Mesothelial cell of epicardium (in vitro differentiated cells): ENCODE data around the gene MOGAT2. TPM values are rescaled to one million over a fixed set of nuclear protein-coding genes. Genes with fewer than 3 reads are reported as not detected.
"Not testable (repeated sequence)": the region's sequence is repeated elsewhere in the genome, so short reads cannot be mapped to it uniquely, and the experiment has no call there.

Experiments
- DNase-seq, 2 experiments: peaks; one replicate each; pipeline ENCODE4 v3.0.0; 2021; ENCODE audit warnings: low spot score in 2 of 2; ENCODE audit not compliant: unreplicated experiment in 2 of 2
- H3K27ac Mint-ChIP-seq: 2 replicates; pipeline ENCODE4 v1.8.0; 2021; ENCODE audit warnings: mixed read lengths
- H3K27me3 Mint-ChIP-seq: 2 replicates; pipeline ENCODE4 v1.8.0; 2021; ENCODE audit warnings: low read depth, mixed read lengths
- H3K36me3 Mint-ChIP-seq: 2 replicates; pipeline ENCODE4 v1.8.0; 2021; ENCODE audit warnings: mixed read lengths
- H3K4me1 Mint-ChIP-seq: 2 replicates; pipeline ENCODE4 v1.8.0; 2021; ENCODE audit warnings: mixed read lengths
- H3K4me3 Mint-ChIP-seq: 2 replicates; pipeline ENCODE4 v1.8.0; 2021; ENCODE audit warnings: mild to moderate bottlenecking, moderate library complexity, mixed read lengths
- H3K9me3 Mint-ChIP-seq: 2 replicates; pipeline ENCODE4 v1.8.0; 2021; ENCODE audit warnings: mixed read lengths
- CTCF ChIP-seq: fragments of 200-600 bp; sonication (generic); IDR thresholded peaks from one replicate; pipeline ENCODE4 v1.5.0; 2021; ENCODE audit warnings: antibody characterized with exemption; ENCODE audit not compliant: unreplicated experiment
- total RNA-seq: library from RNA; stranded (reverse); gene quantifications from 3 replicates; pipeline ENCODE4 v1.2.1, GENCODE V29; 2021

MOGAT2 gene
- total RNA-seq, 1 donor from 2014 or later = not detected

DNA sequence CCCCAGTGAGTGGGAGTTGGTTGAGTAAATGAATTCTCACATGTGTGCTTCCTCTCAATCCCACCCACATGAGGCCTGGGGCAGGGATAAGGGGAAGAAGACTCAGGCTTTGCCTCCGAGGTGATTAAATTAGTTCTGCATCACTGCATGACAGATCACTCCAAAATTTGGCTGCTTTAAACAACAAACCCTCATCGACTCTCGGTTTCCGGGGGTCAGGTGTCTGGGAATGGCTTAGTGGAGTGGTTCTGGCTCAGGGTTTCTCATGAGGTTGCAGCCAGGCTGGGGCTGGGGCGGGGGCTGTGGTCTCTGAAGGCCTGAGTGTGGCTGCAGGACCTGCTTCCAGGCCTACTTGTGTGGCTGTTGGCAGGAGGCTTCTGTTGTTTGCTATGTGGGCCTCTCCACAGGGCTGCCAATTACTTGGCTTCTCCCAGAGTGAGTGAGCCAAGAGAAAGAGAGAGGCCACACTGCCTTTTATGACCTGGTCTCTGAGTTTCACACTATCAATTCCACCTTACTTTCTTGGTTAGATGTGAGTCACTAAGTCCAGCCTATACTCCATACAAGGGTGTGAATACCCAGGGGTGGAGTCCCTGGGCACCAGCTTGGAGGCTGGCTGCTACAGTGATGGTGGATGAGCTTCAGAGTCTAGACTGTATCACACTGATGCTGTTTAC is 15.9 kb downstream of the MOGAT2 start:
- no peaks in the 10 kb centered on the region for H3K4me1 Mint-ChIP-seq
- H3K4me3 Mint-ChIP-seq = no peak overlapping the region
- TF ChIP-seq CTCF = no peak
- no peaks in the 10 kb centered on the region for H3K36me3 Mint-ChIP-seq
- DNase-seq = peak in 1 of 2 experiments; percentile 31
- peaks cover 7% of the 10 kb centered on the region for H3K27me3 Mint-ChIP-seq
- H3K9me3 Mint-ChIP-seq = no peaks in the 10 kb centered on the region
- H3K27ac Mint-ChIP-seq = no peak overlapping the region

- Mint-ChIP-seq H3K4me3 (no peak overlapping the region), H3K27ac (no peak overlapping the region), H3K9me3 (peaks cover 5% of the 10 kb centered on the region), H3K36me3 (no peaks in the 10 kb centered on the region), H3K27me3 (peaks cover 13% of the 10 kb centered on the region), H3K4me1 (no peaks in the 10 kb centered on the region)
- DNase-seq = no peak
- no peak for TF ChIP-seq CTCF
Observed at GRCh38 chr11:75734491-75735180, 17.0 kb downstream of the MOGAT2 start.

DNA sequence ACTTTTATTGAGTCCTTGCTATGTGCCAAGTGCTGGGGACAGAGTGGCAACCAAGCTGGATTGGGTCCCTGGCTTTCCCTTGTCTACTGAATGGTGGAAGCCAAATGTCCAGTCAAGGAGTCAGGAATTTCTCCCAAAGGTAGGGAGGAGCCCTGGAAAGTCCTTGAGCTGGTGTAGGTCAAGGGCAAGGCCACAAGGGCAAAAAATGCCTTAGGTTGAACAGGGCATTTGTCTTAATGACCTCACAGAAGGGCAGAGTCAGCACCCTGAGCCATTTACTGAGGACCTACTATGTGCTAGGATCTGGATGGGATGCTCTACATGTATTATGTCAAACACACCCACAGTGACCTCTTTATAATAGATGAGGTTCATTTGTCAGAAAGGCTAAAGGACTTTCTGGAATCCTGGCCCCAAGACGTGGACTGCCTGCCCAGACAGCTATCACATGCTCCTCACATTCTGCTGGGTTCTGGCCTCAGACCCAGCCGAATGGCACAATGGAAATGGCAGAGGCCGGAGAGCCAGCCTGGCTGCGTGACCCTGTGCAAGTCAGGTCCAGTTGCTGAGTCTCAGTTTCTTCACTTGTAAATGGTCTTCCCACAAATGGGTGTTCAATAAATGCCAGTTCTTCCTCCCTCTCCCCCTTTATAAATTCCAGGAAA is 17.7 kb downstream of the MOGAT2 start:
- peaks cover 5% of the 10 kb centered on the region for H3K9me3 Mint-ChIP-seq
- peaks cover 12% of the 10 kb centered on the region for H3K27me3 Mint-ChIP-seq
- H3K36me3 Mint-ChIP-seq = no peaks in the 10 kb centered on the region
- DNase-seq = no peak
- no peaks in the 10 kb centered on the region for H3K4me1 Mint-ChIP-seq
- no peak for TF ChIP-seq CTCF
- H3K27ac Mint-ChIP-seq = no peak overlapping the region
- no peak overlapping the region for H3K4me3 Mint-ChIP-seq

GRCh38 chr11:75737314-75737713 is 19.7 kb downstream of the MOGAT2 start:
- Mint-ChIP-seq H3K4me1 (no peaks in the 10 kb centered on the region), H3K27ac (no peak overlapping the region), H3K36me3 (no peaks in the 10 kb centered on the region), H3K27me3 (peaks cover 21% of the 10 kb centered on the region), H3K9me3 (peaks cover 5% of the 10 kb centered on the region), H3K4me3 (no peak overlapping the region)
- TF ChIP-seq CTCF = no peak
- DNase-seq = no peak

- Mint-ChIP-seq H3K27ac (no peak overlapping the region), H3K36me3 (no peaks in the 10 kb centered on the region), H3K27me3 (peaks cover 36% of the 10 kb centered on the region), H3K9me3 (peaks cover 5% of the 10 kb centered on the region), H3K4me3 (no peak overlapping the region), H3K4me1 (no peaks in the 10 kb centered on the region)
- no peak for TF ChIP-seq CTCF
- no peak for DNase-seq
Observed at GRCh38 chr11:75740681-75741080, 23.0 kb downstream of the MOGAT2 start.

GRCh38 chr11:75743159-75743558 is 25.5 kb downstream of the MOGAT2 start:
- not testable (repeated sequence) for H3K4me1 Mint-ChIP-seq, DNase-seq, H3K36me3 Mint-ChIP-seq, H3K9me3 Mint-ChIP-seq, H3K4me3 Mint-ChIP-seq, H3K27ac Mint-ChIP-seq
- peaks cover 32% of the 10 kb centered on the region for H3K27me3 Mint-ChIP-seq
